Activated T-cell treated with anti-CD3 and anti-CD28 coated beads, Interleukin-2, amount 50 U/mL, for 72 hours (primary cell): Measurements from ENCODE around the gene HS6ST3. TPM values are rescaled to one million over a fixed set of nuclear protein-coding genes. Genes with fewer than 3 reads are reported as not detected.
"Not testable (repeated sequence)": the region's sequence is repeated elsewhere in the genome, so short reads cannot be mapped to it uniquely, and the experiment has no call there.

Source experiments
- ATAC-seq, 2 donors: fragments of 150-1000 bp; cut with Tn5 transposase; replicated peaks in 1 of 2; 2 replicates each; pipeline ENCODE4 v1.10.0; 2021; ENCODE audit warnings: moderate library complexity in 2 of 2, mild to moderate bottlenecking in 1 of 2
- DNase-seq, 2 donors: peaks; one replicate each; pipeline ENCODE4 v3.0.0; 2021 to 2022; ENCODE audit warnings: mixed read lengths in 1 of 2
- H3K27ac Mint-ChIP-seq: one replicate; pipeline ENCODE4 v1.8.0; 2022; ENCODE audit warnings: mild to moderate bottlenecking, moderate library complexity, mixed read lengths
- H3K27me3 Mint-ChIP-seq: one replicate; pipeline ENCODE4 v1.8.0; 2022; ENCODE audit warnings: low read depth, mixed read lengths
- H3K36me3 Mint-ChIP-seq, 2 donors: one replicate each; pipeline ENCODE4 v1.8.0; 2022; ENCODE audit warnings: mixed read lengths in 2 of 2, mild to moderate bottlenecking in 1 of 2; ENCODE audit not compliant: insufficient read depth in 2 of 2
- H3K4me1 Mint-ChIP-seq: one replicate; pipeline ENCODE4 v1.8.0; 2022; ENCODE audit warnings: low read depth, mixed read lengths
- H3K4me3 Mint-ChIP-seq, 2 donors: one replicate each; pipeline ENCODE4 v1.8.0; 2022; ENCODE audit warnings: mild to moderate bottlenecking in 2 of 2, mixed read lengths in 2 of 2, moderate library complexity in 2 of 2
- H3K9me3 Mint-ChIP-seq, 2 donors: one replicate each; pipeline ENCODE4 v1.8.0; 2022; ENCODE audit warnings: mixed read lengths in 2 of 2
- total RNA-seq, 2 donors: library from RNA; stranded (reverse); gene quantifications; one replicate each; pipeline ENCODE4 v1.2.3, GENCODE V29; 2022

Gene HS6ST3
- total RNA-seq, result not detected

- no peak for ATAC-seq
- H3K9me3 Mint-ChIP-seq, result peaks cover 0 to 3% of the 10 kb centered on the region in 2 donors
- H3K27me3 Mint-ChIP-seq, result peaks cover 59% of the 10 kb centered on the region
- no peak within 1 kb of the TSS for H3K27ac Mint-ChIP-seq
- no peak for DNase-seq
- H3K36me3 Mint-ChIP-seq, result no peaks in the 10 kb centered on the region
- H3K4me3 Mint-ChIP-seq, result peak within 1 kb of the TSS in 1 of 2 donors; percentile 48
- H3K4me1 Mint-ChIP-seq, result peaks cover 4% of the 10 kb centered on the region
These were observed at the start of gene HS6ST3 for GRCh38 chr13:96089749-96090239. HS6ST3 (plus strand) TSS chr13:96090107.

GRCh38 chr13:96041326-96042110 lies 48.4 kb upstream of the HS6ST3 start:
- Mint-ChIP-seq H3K4me1 (no peaks in the 10 kb centered on the region), H3K27ac (no peak overlapping the region), H3K27me3 (no peaks in the 10 kb centered on the region), H3K4me3 (no peak overlapping the region), H3K36me3 (peaks cover 0 to 3% of the 10 kb centered on the region in 2 donors), H3K9me3 (peaks cover 9 to 13% of the 10 kb centered on the region in 2 donors)
- no peak for DNase-seq
- no peak for ATAC-seq

- Mint-ChIP-seq H3K4me1 (no peaks in the 10 kb centered on the region), H3K4me3 (no peak overlapping the region), H3K27ac (no peak overlapping the region), H3K27me3 (peaks cover under 1% of the 10 kb centered on the region), H3K36me3 (peaks cover 0 to 3% of the 10 kb centered on the region in 2 donors), H3K9me3 (peaks cover 7 to 13% of the 10 kb centered on the region in 2 donors)
- DNase-seq, result no peak
- ATAC-seq, result no peak
These were observed 45.7 kb upstream of the HS6ST3 start for GRCh38 chr13:96044238-96044637.

GRCh38 chr13:96046449-96047126 lies 43.3 kb upstream of the HS6ST3 start:
- not testable (repeated sequence) for H3K36me3 Mint-ChIP-seq, H3K4me1 Mint-ChIP-seq, H3K27ac Mint-ChIP-seq, ATAC-seq, DNase-seq, H3K4me3 Mint-ChIP-seq, H3K9me3 Mint-ChIP-seq
- H3K27me3 Mint-ChIP-seq, result peaks cover 19% of the 10 kb centered on the region

- H3K9me3 Mint-ChIP-seq, H3K27ac Mint-ChIP-seq, DNase-seq, H3K4me3 Mint-ChIP-seq, H3K4me1 Mint-ChIP-seq, ATAC-seq, H3K36me3 Mint-ChIP-seq: not testable (repeated sequence)
- H3K27me3 Mint-ChIP-seq, result peaks cover 32% of the 10 kb centered on the region
These were observed 39.0 kb upstream of the HS6ST3 start for GRCh38 chr13:96050955-96051354.

GRCh38 chr13:96051491-96051890 lies 38.4 kb upstream of the HS6ST3 start:
- H3K9me3 Mint-ChIP-seq, H3K4me1 Mint-ChIP-seq, H3K36me3 Mint-ChIP-seq, H3K27ac Mint-ChIP-seq, H3K4me3 Mint-ChIP-seq, DNase-seq, ATAC-seq: not testable (repeated sequence)
- H3K27me3 Mint-ChIP-seq, result peaks cover 32% of the 10 kb centered on the region

DNA sequence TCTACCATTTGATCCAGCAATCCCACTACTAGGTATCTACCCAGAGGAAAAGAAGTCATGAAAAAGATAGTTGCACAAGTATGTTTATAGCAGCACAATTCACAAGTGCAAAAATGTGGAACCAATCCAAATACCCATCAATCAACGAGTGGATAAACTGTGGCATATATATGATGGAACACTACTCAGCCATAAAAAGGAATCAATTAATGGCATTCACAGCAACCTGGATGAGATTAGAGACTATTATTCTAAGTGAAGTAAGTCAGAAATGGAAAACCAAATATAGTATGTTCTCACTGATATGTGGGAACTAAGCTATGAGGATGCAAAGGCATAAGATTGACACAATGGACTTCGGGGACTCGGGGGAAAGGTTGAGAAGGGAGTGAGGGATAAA lies 38.0 kb upstream of the HS6ST3 start:
- H3K36me3 Mint-ChIP-seq, H3K4me1 Mint-ChIP-seq, H3K9me3 Mint-ChIP-seq, DNase-seq, H3K27ac Mint-ChIP-seq, ATAC-seq: not testable (repeated sequence)
- peaks cover 32% of the 10 kb centered on the region for H3K27me3 Mint-ChIP-seq
- H3K4me3 Mint-ChIP-seq, result peak overlapping the region in 1 of 2 donors; percentile 9

DNA sequence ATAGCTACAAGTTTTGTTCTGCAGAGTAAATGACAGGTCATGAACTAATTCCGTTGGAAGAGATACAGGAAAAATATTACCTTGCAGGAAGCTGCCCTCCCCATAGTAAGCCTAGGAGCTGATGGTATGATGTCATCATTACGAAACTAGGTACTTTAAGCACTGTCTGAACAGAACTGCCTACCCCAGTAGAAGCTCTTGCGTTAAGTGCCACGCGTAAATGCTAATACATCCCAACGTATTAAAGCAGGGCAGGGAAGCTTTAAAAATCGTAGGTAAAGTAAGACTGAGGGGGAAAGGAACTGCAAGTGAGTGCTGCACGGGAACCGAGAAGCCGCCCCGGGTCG lies 37.3 kb upstream of the HS6ST3 start:
- Mint-ChIP-seq H3K9me3 (no peaks in the 10 kb centered on the region), H3K36me3 (peaks cover 2 to 6% of the 10 kb centered on the region in 2 donors), H3K27me3 (peaks cover 32% of the 10 kb centered on the region), H3K27ac (no peak overlapping the region), H3K4me3 (peak overlapping the region; percentile 75 to 86), H3K4me1 (no peaks in the 10 kb centered on the region)
- no peak for DNase-seq
- no peak for ATAC-seq

- Mint-ChIP-seq H3K4me3 (peak within 1 kb of the TSS; percentile 75 to 86), H3K27ac (no peak within 1 kb of the TSS)
- ATAC-seq, result peak; percentile 57 to 61
These were observed 36.8 kb upstream of the HS6ST3 start, which contains the start of gene UGGT2 for GRCh38 chr13:96053003-96053703. UGGT2 (minus strand) TSS chr13:96053401; CDS start chr13:96053312, 89 bp downstream.

DNA sequence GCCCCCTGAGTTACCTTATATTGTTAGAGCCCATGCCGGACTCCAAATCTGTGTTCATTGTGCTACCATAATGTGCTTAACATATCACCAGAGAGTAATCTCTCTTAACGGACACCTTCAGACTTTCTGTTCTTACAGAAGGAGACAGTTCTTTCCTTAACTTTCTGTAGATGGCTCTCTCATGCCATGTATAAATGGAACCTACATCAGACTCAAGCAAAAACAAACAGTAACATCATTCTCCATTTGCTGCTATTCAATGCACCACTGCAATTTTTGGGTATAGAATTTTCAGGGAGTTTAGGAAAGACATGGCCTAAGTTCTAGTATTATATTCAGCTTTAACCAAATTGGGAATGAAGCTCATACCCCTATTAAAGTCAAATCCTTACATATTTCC lies 24.1 kb upstream of the HS6ST3 start:
- Mint-ChIP-seq H3K27me3 (no peaks in the 10 kb centered on the region), H3K36me3 (no peaks in the 10 kb centered on the region), H3K4me3 (no peak overlapping the region), H3K9me3 (peaks cover 0 to 5% of the 10 kb centered on the region in 2 donors), H3K4me1 (no peaks in the 10 kb centered on the region), H3K27ac (no peak overlapping the region)
- ATAC-seq (no peak), DNase-seq (no peak)

More at GRCh38 chr13:96053003-96053703, 36.8 kb upstream of the HS6ST3 start, which contains the start of gene UGGT2:
- DNase-seq, result peak; percentile 12 to 14
- H3K4me1 Mint-ChIP-seq, result no peaks in the 10 kb centered on the region
- H3K36me3 Mint-ChIP-seq, result peaks cover 2 to 6% of the 10 kb centered on the region in 2 donors
- no peaks in the 10 kb centered on the region for H3K9me3 Mint-ChIP-seq
- peaks cover 32% of the 10 kb centered on the region for H3K27me3 Mint-ChIP-seq

DNA sequence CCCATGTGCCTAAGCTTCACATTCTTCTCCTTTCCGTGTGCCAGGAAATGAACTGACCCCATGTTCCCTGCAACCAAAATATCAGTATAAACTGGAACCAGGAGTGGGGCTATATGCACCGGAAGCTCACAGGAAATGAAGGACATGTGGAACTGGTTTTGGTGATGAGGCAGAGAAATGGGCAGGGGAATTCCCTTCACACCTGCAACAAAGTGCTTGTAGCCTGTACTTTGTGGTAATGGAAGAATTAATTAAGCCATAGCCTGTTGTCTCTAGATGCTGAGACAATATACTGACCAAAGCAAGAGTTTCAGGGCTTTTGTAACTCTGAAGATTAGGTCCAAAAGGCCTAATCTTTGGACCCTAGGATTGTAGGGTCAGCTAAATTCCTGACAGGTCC lies 21.2 kb upstream of the HS6ST3 start:
- Mint-ChIP-seq H3K36me3 (no peaks in the 10 kb centered on the region), H3K27ac (no peak overlapping the region), H3K4me1 (no peaks in the 10 kb centered on the region), H3K27me3 (no peaks in the 10 kb centered on the region), H3K4me3 (no peak overlapping the region), H3K9me3 (peaks cover 0 to 3% of the 10 kb centered on the region in 2 donors)
- ATAC-seq (no peak), DNase-seq (no peak)

DNA sequence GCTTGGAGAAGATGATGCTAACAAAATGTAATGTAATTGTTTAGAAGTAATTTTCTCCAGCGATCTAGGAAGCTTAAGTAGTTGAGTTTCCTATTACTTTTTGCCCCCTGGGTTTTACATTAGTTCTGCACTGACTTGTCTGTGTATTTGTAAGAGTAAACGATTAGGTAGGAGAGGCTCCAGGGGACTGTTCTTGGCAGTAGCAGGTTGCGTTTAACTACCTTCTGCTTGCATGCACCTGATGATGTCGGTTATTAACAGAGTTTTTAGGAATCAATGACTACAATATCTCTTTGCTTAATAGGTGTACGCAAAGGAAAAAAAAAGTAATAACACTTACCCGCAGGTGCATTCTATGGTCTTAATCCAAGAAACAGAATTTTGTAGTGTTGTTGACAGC lies 18.4 kb upstream of the HS6ST3 start:
- Mint-ChIP-seq H3K27me3 (no peaks in the 10 kb centered on the region), H3K4me1 (no peaks in the 10 kb centered on the region), H3K27ac (no peak overlapping the region), H3K36me3 (no peaks in the 10 kb centered on the region), H3K9me3 (peaks cover 0 to 3% of the 10 kb centered on the region in 2 donors), H3K4me3 (no peak overlapping the region)
- DNase-seq (no peak), ATAC-seq (no peak)

DNA sequence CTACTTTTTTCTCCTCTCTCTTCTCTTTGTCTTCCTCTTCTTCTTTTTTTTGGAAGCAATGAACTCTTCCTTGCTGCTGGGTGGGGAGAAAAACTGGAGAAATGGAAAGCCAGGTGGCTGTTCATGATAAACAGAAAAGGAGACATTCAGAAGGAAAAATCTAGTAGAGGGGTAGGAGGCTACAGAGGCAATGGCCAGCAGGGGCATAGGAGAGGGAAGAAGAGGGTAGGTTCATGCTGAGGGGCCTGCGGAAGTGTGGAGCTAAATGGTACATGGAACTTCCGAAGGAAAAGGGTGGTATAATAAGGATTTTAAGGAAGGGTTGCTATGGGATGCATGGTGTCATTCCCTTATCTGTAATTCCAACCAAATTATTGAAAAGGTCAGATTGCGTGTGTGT lies 17.5 kb upstream of the HS6ST3 start:
- H3K36me3 Mint-ChIP-seq, result no peaks in the 10 kb centered on the region
- H3K4me1 Mint-ChIP-seq, result no peaks in the 10 kb centered on the region
- peaks cover 2 to 3% of the 10 kb centered on the region in 2 donors for H3K9me3 Mint-ChIP-seq
- DNase-seq (no peak), ATAC-seq (no peak)
- H3K27me3 Mint-ChIP-seq, result no peaks in the 10 kb centered on the region
- no peak overlapping the region for H3K4me3 Mint-ChIP-seq
- H3K27ac Mint-ChIP-seq, result no peak overlapping the region
